Esophagus (tissue), 2 donors: ENCODE data around the gene GANAB. TPM values are rescaled to one million over a fixed set of nuclear protein-coding genes. Genes with fewer than 3 reads are reported as not detected.
A peak's percentile ranks its signal among the peaks of the same experiment; 100 is the strongest.

Source experiments
- H3K27ac ChIP-seq, 2 donors: one replicate each; pipeline ENCODE4 v1.5.1; 2013; ENCODE audit warnings: low read depth in 2 of 2, mild to moderate bottlenecking in 2 of 2, inconsistent platforms in 1 of 2, low read length in 1 of 2, moderate library complexity in 1 of 2
- H3K27me3 ChIP-seq, 2 donors: one replicate each; pipeline ENCODE4 v1.6.1; 2013; ENCODE audit warnings: low read length in 2 of 2, control low read depth in 1 of 2, mild to moderate bottlenecking in 1 of 2; ENCODE audit not compliant: insufficient read depth in 2 of 2, control insufficient read depth in 1 of 2
- H3K36me3 ChIP-seq, 2 donors: one replicate each; pipeline ENCODE4 v1.6.1; 2013; ENCODE audit warnings: low read length in 1 of 2; ENCODE audit not compliant: control insufficient read depth in 2 of 2, insufficient read depth in 2 of 2
- H3K4me1 ChIP-seq, 2 donors: one replicate each; pipeline ENCODE4 v1.6.1; 2013; ENCODE audit warnings: low read length in 1 of 2; ENCODE audit not compliant: control insufficient read depth in 2 of 2, insufficient read depth in 2 of 2
- H3K4me3 ChIP-seq, 2 donors: one replicate each; pipeline ENCODE4 v1.5.1; 2013; ENCODE audit warnings: low read length in 2 of 2, mild to moderate bottlenecking in 2 of 2, low read depth in 1 of 2, moderate library complexity in 1 of 2
- H3K9me3 ChIP-seq, 2 donors: one replicate each; pipeline ENCODE4 v1.6.1; 2013; ENCODE audit warnings: mild to moderate bottlenecking in 2 of 2, low read depth in 1 of 2, low read length in 1 of 2, moderate library complexity in 1 of 2; ENCODE audit not compliant: control insufficient read depth in 2 of 2, insufficient read depth in 1 of 2
- WGBS, 2 donors: extraction: QIAGEN DNeasy Blood & Tissue Kit; methylation state at CpG; one replicate each; pipeline ENCODE4 v1.1.7; 2013; 5-methylcytosine and 5-hydroxymethylcytosine counted together
- polyA plus RNA-seq, 2 donors: library from polyadenylated mRNA; stranded (reverse); fragments of 200-250 nt; gene quantifications; one replicate each; pipeline ENCODE4 v1.2.3, GENCODE V29; 2013
- donor health status: healthy with polysubstance abuse.
- donor health status: Bipolar disorder and iron deficiency.

The GANAB gene
- polyA plus RNA-seq, 2 donors: 59.8 to 71.6 TPM

DNA sequence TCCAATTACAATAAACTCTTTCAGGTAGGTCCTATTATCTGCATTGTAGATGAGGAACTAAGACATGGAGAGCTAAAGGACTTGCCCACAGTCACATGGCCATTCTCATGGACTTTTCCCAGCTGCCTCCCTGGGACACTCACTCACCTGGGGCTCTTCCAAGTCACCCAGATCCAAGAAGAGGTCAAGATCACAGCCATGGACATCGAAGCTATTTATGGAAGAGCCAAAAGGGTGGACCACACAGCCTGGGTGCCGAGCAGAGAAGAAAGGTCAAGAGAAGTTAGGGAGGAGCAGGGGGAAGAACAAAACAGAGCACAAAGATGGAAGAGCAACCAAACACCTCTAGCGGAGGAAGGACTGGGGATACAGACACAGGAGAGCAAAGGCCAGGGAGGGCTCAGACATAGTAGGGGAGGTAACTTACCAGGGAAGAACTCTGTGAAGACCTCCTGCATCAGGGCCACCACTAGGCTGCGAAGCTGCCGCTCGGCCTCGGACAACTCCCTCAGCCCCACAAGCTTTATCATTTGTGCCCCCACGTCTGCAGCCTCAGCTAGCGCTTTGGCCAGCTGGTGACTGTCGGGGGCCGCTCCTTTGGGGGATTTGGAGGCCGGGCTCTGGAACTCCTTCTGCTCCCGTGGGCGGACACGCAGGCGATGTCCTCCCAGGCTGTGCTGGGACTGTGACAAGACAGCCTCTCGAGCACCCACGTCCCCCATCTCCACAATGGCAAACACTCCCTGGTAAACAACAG lies 65.3 kb downstream of the GANAB start:
- Histone ChIP-seq H3K36me3 (peaks cover 7 to 18% of the 10 kb centered on the region in 2 donors), H3K4me1 (peaks cover 0 to 4% of the 10 kb centered on the region in 2 donors), H3K27me3 (no peaks in the 10 kb centered on the region), H3K4me3 (no peak overlapping the region), H3K9me3 (no peaks in the 10 kb centered on the region), H3K27ac (no peak overlapping the region)
- WGBS, 2 donors: 94 to 95% methylated on average over 18 of the region's 18 CpGs

DNA sequence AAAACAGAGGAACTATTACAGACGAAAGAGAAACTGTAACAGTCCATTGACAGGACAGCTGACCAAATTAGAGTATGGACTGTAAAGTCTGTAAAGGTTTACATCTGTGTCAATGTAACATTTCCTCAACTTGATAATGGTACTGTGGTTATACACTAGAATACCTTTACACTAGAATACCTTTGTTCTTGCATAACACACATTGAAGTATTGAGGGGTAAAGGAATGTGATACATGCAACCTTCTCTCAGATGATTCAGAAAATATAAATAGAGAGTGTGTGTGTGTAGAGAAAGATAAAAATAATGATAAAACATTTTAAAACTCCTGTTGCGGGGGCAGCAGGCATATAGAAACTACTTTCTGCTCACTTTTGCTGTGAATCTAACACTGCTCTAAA lies 67.2 kb downstream of the GANAB start:
- Histone ChIP-seq H3K27ac (no peak overlapping the region), H3K27me3 (no peaks in the 10 kb centered on the region), H3K36me3 (peaks cover 5 to 18% of the 10 kb centered on the region in 2 donors), H3K4me1 (peaks cover 0 to 8% of the 10 kb centered on the region in 2 donors), H3K9me3 (no peaks in the 10 kb centered on the region), H3K4me3 (no peak overlapping the region)
- WGBS, 2 donors: 91 to 96% methylated on average over 2 of the region's 2 CpGs

DNA sequence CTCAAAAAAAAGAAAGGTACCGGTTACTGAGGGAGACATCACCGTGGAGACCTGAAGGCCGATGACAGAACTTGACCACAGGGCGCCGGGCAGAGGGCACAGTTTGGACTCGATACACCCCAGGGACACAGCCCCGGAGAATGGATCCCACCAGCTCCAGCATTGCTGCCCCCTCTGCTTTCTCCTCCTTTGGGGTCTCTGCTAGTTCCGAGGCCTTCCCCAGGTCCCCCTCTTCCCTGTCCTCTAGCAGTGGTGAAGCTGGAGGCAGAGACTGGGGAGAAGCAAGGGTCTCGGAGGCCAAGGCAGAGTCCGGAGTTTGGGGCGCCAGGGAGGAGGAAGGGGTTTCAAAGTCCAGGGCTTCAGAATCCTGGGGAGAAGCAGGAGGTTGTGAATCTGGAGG lies 67.9 kb downstream of the GANAB start:
- Histone ChIP-seq H3K27me3 (no peaks in the 10 kb centered on the region), H3K9me3 (no peaks in the 10 kb centered on the region), H3K36me3 (peaks cover 5 to 18% of the 10 kb centered on the region in 2 donors), H3K4me1 (peaks cover 0 to 8% of the 10 kb centered on the region in 2 donors), H3K4me3 (no peak overlapping the region), H3K27ac (no peak overlapping the region)
- 95 to 97% methylated on average over 11 of the region's 11 CpGs for WGBS, 2 donors

GRCh38 chr11:62577046-62577714 lies 69.2 kb downstream of the GANAB start:
- H3K9me3 ChIP-seq: no peaks in the 10 kb centered on the region
- peak overlapping the region; percentile 65 to 78 for H3K27ac ChIP-seq
- peaks cover 0 to 8% of the 10 kb centered on the region in 2 donors for H3K4me1 ChIP-seq
- H3K4me3 ChIP-seq: no peak overlapping the region
- H3K27me3 ChIP-seq: no peaks in the 10 kb centered on the region
- 69 to 72% methylated on average over 12 of the region's 12 CpGs for WGBS, 2 donors
- peaks cover 5 to 18% of the 10 kb centered on the region in 2 donors for H3K36me3 ChIP-seq

GRCh38 chr11:62575837-62576236 lies 70.6 kb downstream of the GANAB start:
- no peaks in the 10 kb centered on the region for H3K9me3 ChIP-seq
- H3K4me1 ChIP-seq: peaks cover 0 to 8% of the 10 kb centered on the region in 2 donors
- peaks cover 2 to 18% of the 10 kb centered on the region in 2 donors for H3K36me3 ChIP-seq
- no peak overlapping the region for H3K4me3 ChIP-seq
- H3K27me3 ChIP-seq: no peaks in the 10 kb centered on the region
- 89% methylated on average over 14 of the region's 14 CpGs for WGBS, 2 donors
- H3K27ac ChIP-seq: peak overlapping the region in 1 of 2 donors; percentile 25

DNA sequence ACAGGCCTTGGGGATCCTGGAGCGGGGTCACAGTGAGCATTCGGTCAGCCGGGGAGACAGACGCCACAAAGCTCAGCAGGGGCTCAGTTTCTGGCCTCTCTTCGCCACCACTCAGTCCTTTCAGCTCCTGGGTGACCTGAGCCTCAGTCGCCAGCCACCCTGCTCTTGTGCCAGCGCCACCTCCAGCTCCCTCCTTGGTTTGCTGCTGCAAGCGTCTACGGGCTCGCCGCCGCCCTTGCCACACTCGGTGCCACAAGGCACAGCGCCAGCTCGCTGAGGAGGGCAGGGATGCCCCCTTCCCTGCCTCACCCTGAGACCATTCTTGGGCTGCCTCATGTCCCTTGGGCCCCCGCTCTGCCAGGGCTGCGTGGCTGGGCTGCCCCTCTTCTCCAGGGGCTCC lies 71.3 kb downstream of the GANAB start:
- no peaks in the 10 kb centered on the region for H3K9me3 ChIP-seq
- H3K4me3 ChIP-seq: peak overlapping the region in 1 of 2 donors; percentile 83
- 45 to 49% methylated on average over 16 to 17 of the region's 17 CpGs for WGBS, 2 donors
- H3K4me1 ChIP-seq: peaks cover 0 to 8% of the 10 kb centered on the region in 2 donors
- H3K27ac ChIP-seq: peak overlapping the region; percentile 47 to 94
- no peaks in the 10 kb centered on the region for H3K27me3 ChIP-seq
- peaks cover 0 to 23% of the 10 kb centered on the region in 2 donors for H3K36me3 ChIP-seq

Other genes with a start within 250 kb of the GANAB start
- gene SCGB1A1, start 227.6 kb downstream of the GANAB start, polyA plus RNA-seq: 1 to 10 TPM; 4.8 to 5.5 TPM
- 100 to 1,000 TPM; 168 to 195 TPM for gene AHNAK, start 99.8 kb downstream of the GANAB start, polyA plus RNA-seq
- gene EEF1G, start 72.7 kb downstream of the GANAB start, polyA plus RNA-seq: 1,000 to 10,000 TPM in 1 of 2 donors, 100 to 1,000 TPM in 1; 884 to 1,495 TPM
- gene TUT1, start 55.1 kb downstream of the GANAB start, polyA plus RNA-seq: 10 to 100 TPM in 1 of 2 donors, 1 to 10 TPM in 1; 9.0 to 15.2 TPM
- gene MTA2, start 44.7 kb downstream of the GANAB start, polyA plus RNA-seq: 10 to 100 TPM; 76.2 to 90.4 TPM
- 100 to 1,000 TPM in 1 of 2 donors, 10 to 100 TPM in 1; 79.0 to 107 TPM for gene EML3, start 33.8 kb downstream of the GANAB start, polyA plus RNA-seq
- gene ROM1, start 33.4 kb downstream of the GANAB start, polyA plus RNA-seq: 10 to 100 TPM in 1 of 2 donors, 1 to 10 TPM in 1; 7.4 to 10.5 TPM
- gene B3GAT3, start 24.6 kb downstream of the GANAB start, polyA plus RNA-seq: 10 to 100 TPM; 14.9 to 25.4 TPM
- 10 to 100 TPM in 1 of 2 donors, 1 to 10 TPM in 1; 4.8 to 10.1 TPM for gene INTS5, start 6.7 kb upstream of the GANAB start, polyA plus RNA-seq
- 10 to 100 TPM; 71.9 to 96.9 TPM for gene C11orf98, start 18.6 kb upstream of the GANAB start, polyA plus RNA-seq
- gene CSKMT, start 18.7 kb upstream of the GANAB start, polyA plus RNA-seq: 10 to 100 TPM; 15.4 to 32.2 TPM
- 10 to 100 TPM; 16.5 to 23.2 TPM for gene UQCC3, start 25.1 kb upstream of the GANAB start, polyA plus RNA-seq
- gene LBHD1, start 25.7 kb upstream of the GANAB start, polyA plus RNA-seq: 1 to 10 TPM; 2.7 to 5.2 TPM
- gene UBXN1, start 32.5 kb upstream of the GANAB start, polyA plus RNA-seq: 100 to 1,000 TPM; 109 to 127 TPM
- gene LRRN4CL, start 42.9 kb upstream of the GANAB start, polyA plus RNA-seq: 1 to 10 TPM; 1.4 to 2.4 TPM
- 10 to 100 TPM; 33.9 to 58.9 TPM for gene BSCL2, start 60.8 kb upstream of the GANAB start, polyA plus RNA-seq
- under 1 TPM; 0.04 to 0.24 TPM for gene GNG3, start 61.1 kb upstream of the GANAB start, polyA plus RNA-seq
- gene HNRNPUL2, start 80.8 kb upstream of the GANAB start, polyA plus RNA-seq: 10 to 100 TPM; 27.5 to 27.9 TPM
- 10 to 100 TPM; 13.3 to 31.1 TPM for gene TTC9C, start 81.9 kb upstream of the GANAB start, polyA plus RNA-seq
- 1 to 10 TPM; 1.9 to 4.0 TPM for gene ZBTB3, start 107.5 kb upstream of the GANAB start, polyA plus RNA-seq
- gene POLR2G, start 115.0 kb upstream of the GANAB start, polyA plus RNA-seq: 10 to 100 TPM; 43.2 to 94.0 TPM
- 10 to 100 TPM; 17.0 to 21.6 TPM for gene TAF6L, start 124.8 kb upstream of the GANAB start, polyA plus RNA-seq
- gene TMEM179B, start 140.8 kb upstream of the GANAB start, polyA plus RNA-seq: 10 to 100 TPM; 30.5 to 41.2 TPM
- 10 to 100 TPM; 13.8 to 19.7 TPM for gene TMEM223, start 145.4 kb upstream of the GANAB start, polyA plus RNA-seq
- gene NXF1, start 158.8 kb upstream of the GANAB start, polyA plus RNA-seq: 10 to 100 TPM; 77.9 to 84.7 TPM
- gene STX5, start 185.4 kb upstream of the GANAB start, polyA plus RNA-seq: 10 to 100 TPM; 14.5 to 25.2 TPM
- not detected for gene TEX54, start 186.2 kb upstream of the GANAB start, polyA plus RNA-seq
- gene WDR74, start 193.0 kb upstream of the GANAB start, polyA plus RNA-seq: 10 to 100 TPM; 44.0 to 44.6 TPM
- 100 to 1,000 TPM in 1 of 2 donors, 10 to 100 TPM in 1; 90.5 to 146 TPM for gene SLC3A2, start 234.3 kb upstream of the GANAB start, polyA plus RNA-seq